KMS-11 (cell line): ENCODE data around the gene LTBR.

Experiments used
- H2AFZ ChIP-seq: fragments of 200-600 bp; sonication (generic); 2 replicates; pipeline ENCODE4 v1.6.1; 2016; ENCODE audit warnings: antibody characterized with exemption, mixed run types, low read depth
- H3K27ac ChIP-seq: fragments of 200-600 bp; sonication (generic); 2 replicates; pipeline ENCODE4 v1.6.1; 2016; ENCODE audit warnings: mild to moderate bottlenecking, mixed run types
- H3K27me3 ChIP-seq: fragments of 200-600 bp; sonication (generic); 2 replicates; pipeline ENCODE4 v1.6.1; 2017; ENCODE audit warnings: mild to moderate bottlenecking, low read depth, mixed run types, moderate library complexity; ENCODE audit not compliant: insufficient read depth
- H3K36me3 ChIP-seq: fragments of 200-600 bp; sonication (generic); 2 replicates; pipeline ENCODE4 v1.6.1; 2017; ENCODE audit warnings: mild to moderate bottlenecking, mixed run types; ENCODE audit not compliant: insufficient read depth
- H3K4me1 ChIP-seq: fragments of 200-600 bp; sonication (generic); 2 replicates; pipeline ENCODE4 v1.6.1; 2016; ENCODE audit warnings: mild to moderate bottlenecking, low read depth, mixed run types; ENCODE audit not compliant: poor library complexity, severe bottlenecking
- H3K4me2 ChIP-seq: fragments of 200-600 bp; sonication (generic); 2 replicates; pipeline ENCODE4 v1.7.0; 2016; ENCODE audit warnings: mild to moderate bottlenecking, mixed run types
- H3K4me3 ChIP-seq: fragments of 200-600 bp; sonication (generic); IDR thresholded peaks from 2 replicates; pipeline ENCODE4 v1.6.1; 2017; ENCODE audit warnings: low read depth, low read length, mixed read lengths; ENCODE audit not compliant: insufficient read depth
- H3K79me2 ChIP-seq: fragments of 200-600 bp; sonication (generic); 2 replicates; pipeline ENCODE4 v1.6.1; 2016; ENCODE audit warnings: low read depth, mixed run types; ENCODE audit not compliant: insufficient read depth
- H3K9ac ChIP-seq: fragments of 200-600 bp; sonication (generic); 2 replicates; pipeline ENCODE4 v1.6.1; 2016; ENCODE audit warnings: mild to moderate bottlenecking, mixed run types
- H4K20me1 ChIP-seq: fragments of 200-600 bp; sonication (generic); 2 replicates; pipeline ENCODE4 v1.6.1; 2016; ENCODE audit warnings: mild to moderate bottlenecking, mixed run types; ENCODE audit not compliant: insufficient read depth
- TF ChIP-seq, protein P1 (sequence below): fragments of 200-600 bp; sonication (generic); conservative IDR thresholded peaks from 2 replicates; pipeline ENCODE4 v1.6.1; 2017; ENCODE audit warnings: low read depth, mild to moderate bottlenecking, antibody characterized with exemption, low read length, moderate library complexity, mixed read lengths

Gene LTBR

GRCh38 chr12:6362403-6362802 is 21.6 kb upstream of the LTBR start:
- Histone ChIP-seq H3K36me3 (no peaks in the 10 kb centered on the region), H3K4me2 (no peak overlapping the region), H3K9ac (no peak overlapping the region), H3K27ac (no peak overlapping the region), H3K4me1 (peaks cover 19% of the 10 kb centered on the region), H2AFZ (0 out of 2 replicates have a peak overlapping the region, but pooled peaks have one; percentile 96), H3K79me2 (no peaks in the 10 kb centered on the region), H3K27me3 (no peaks in the 10 kb centered on the region), H4K20me1 (no peaks in the 10 kb centered on the region), H3K4me3 (no peak overlapping the region)
- TF ChIP-seq, protein P1, sequence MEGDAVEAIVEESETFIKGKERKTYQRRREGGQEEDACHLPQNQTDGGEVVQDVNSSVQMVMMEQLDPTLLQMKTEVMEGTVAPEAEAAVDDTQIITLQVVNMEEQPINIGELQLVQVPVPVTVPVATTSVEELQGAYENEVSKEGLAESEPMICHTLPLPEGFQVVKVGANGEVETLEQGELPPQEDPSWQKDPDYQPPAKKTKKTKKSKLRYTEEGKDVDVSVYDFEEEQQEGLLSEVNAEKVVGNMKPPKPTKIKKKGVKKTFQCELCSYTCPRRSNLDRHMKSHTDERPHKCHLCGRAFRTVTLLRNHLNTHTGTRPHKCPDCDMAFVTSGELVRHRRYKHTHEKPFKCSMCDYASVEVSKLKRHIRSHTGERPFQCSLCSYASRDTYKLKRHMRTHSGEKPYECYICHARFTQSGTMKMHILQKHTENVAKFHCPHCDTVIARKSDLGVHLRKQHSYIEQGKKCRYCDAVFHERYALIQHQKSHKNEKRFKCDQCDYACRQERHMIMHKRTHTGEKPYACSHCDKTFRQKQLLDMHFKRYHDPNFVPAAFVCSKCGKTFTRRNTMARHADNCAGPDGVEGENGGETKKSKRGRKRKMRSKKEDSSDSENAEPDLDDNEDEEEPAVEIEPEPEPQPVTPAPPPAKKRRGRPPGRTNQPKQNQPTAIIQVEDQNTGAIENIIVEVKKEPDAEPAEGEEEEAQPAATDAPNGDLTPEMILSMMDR, result no peak

DNA sequence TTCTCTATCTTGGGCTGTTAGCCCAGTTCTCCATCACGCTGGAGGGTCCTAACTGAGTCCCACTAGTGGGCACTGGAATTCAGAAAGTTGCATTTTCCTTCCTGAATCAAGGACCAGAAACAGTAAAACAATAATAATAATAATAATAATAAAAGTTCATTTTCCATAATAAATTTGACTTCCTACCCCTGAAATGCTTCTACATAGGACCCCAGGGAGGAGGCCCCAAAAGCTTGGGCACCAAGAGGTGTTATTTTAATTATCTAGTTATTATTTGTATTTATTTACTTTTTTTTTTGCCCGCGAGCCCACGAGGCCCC is 21.0 kb upstream of the LTBR start:
- Histone ChIP-seq H3K27me3 (no peaks in the 10 kb centered on the region), H3K79me2 (no peaks in the 10 kb centered on the region), H3K4me2 (peak overlapping the region; percentile 39; the same call in 1 of the 2 replicates), H3K4me1 (peaks cover 19% of the 10 kb centered on the region), H3K36me3 (no peaks in the 10 kb centered on the region), H2AFZ (peak overlapping the region; percentile 96), H3K9ac (peak overlapping the region; percentile 22; the same call in 1 of the 2 replicates), H3K4me3 (no peak overlapping the region), H4K20me1 (no peaks in the 10 kb centered on the region), H3K27ac (no peak overlapping the region)
- TF ChIP-seq, protein P1, result no peak

DNA sequence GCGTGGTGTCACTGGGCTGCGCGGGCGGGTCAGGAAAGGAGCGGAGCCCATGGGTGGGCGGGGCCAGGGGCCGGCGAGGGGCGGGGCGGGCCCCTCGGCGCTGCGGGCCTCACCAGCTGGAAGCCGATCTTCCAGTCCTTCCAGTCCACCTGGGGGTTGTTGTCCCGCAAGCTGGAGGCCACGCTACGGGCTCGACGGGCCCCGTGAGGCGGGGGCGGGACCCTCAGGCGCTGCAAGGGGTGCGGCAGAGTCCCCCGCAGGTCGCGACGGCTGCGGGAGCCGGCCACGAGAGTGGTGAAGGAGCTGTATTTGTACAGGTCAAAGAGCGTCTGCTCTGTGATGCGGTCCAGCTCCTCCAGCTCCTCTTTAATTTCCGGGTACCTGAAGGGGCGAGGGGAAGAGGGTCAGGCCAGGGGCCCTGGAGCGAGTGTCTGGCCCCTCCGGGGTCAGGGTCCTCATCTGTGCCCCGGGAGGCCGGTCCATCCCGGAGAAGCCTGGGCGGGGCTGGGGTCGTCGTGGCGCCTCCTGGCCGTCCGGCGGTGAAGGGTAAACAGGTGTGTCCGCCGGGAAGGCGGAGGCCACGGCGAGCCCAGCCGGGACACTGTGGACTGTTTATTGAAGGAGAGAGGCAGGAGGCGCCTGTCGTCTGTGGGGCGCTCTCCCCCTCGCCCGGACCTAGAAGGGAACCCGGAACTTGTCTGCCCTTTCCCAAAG is 20.5 kb upstream of the LTBR start:
- peak overlapping the region; percentile 22; the same call in 1 of the 2 replicates for H3K9ac ChIP-seq
- no peaks in the 10 kb centered on the region for H4K20me1 ChIP-seq
- H3K4me2 ChIP-seq, result peak overlapping the region; percentile 39; the same call in 1 of the 2 replicates
- peaks cover 19% of the 10 kb centered on the region for H3K4me1 ChIP-seq
- H3K27ac ChIP-seq, result no peak overlapping the region
- H3K36me3 ChIP-seq, result no peaks in the 10 kb centered on the region
- H3K79me2 ChIP-seq, result no peaks in the 10 kb centered on the region
- TF ChIP-seq, protein P1, result no peak
- no peaks in the 10 kb centered on the region for H3K27me3 ChIP-seq
- H3K4me3 ChIP-seq, result no peak overlapping the region
- peak overlapping the region; percentile 96 for H2AFZ ChIP-seq

DNA sequence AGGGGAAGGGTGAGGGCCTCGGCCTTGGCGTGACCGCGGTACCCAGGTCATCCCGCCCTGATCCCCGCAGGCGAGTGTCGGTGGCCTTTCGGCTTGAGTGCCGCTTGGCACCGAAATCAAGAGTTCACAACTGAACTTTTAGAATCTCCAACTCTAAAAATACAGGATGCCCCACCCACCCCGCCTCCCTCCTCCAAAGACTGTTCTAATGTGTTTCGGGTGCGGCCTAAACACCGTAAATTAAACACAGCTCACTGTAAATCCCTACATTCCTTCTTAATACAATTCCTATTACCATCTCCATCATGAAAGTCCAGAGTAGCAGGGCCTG is 20.0 kb upstream of the LTBR start:
- no peak overlapping the region for H3K4me3 ChIP-seq
- no peak overlapping the region for H3K27ac ChIP-seq
- H3K79me2 ChIP-seq, result no peaks in the 10 kb centered on the region
- no peaks in the 10 kb centered on the region for H3K36me3 ChIP-seq
- no peaks in the 10 kb centered on the region for H3K27me3 ChIP-seq
- H3K9ac ChIP-seq, result no peak overlapping the region
- TF ChIP-seq, protein P1, result no peak
- peaks cover 19% of the 10 kb centered on the region for H3K4me1 ChIP-seq
- no peaks in the 10 kb centered on the region for H4K20me1 ChIP-seq
- peak overlapping the region; percentile 96; the same call in 1 of the 2 replicates for H2AFZ ChIP-seq
- no peak overlapping the region for H3K4me2 ChIP-seq
